ENCODE data around the gene CTNNA2. TPM values are rescaled to one million over a fixed set of nuclear protein-coding genes. Genes with fewer than 3 reads are reported as not detected.

The CTNNA2 gene
- total RNA-seq, 1 experiment from 2014 or later, result not detected

- no peak for DNase-seq (ENCODE audit: extremely low read depth, low read depth)
Observed at GRCh38 chr2:80340022-80340421, 827.2 kb downstream of the CTNNA2 start.

GRCh38 chr2:80348078-80348477 lies 835.2 kb downstream of the CTNNA2 start:
- no peak for DNase-seq (ENCODE audit: extremely low read depth, low read depth)

GRCh38 chr2:80348953-80349352 lies 836.1 kb downstream of the CTNNA2 start:
- DNase-seq (ENCODE audit: extremely low read depth, low read depth), result no peak

- DNase-seq (ENCODE audit: extremely low read depth, low read depth), result no peak
Observed at GRCh38 chr2:80351231-80351630, 838.4 kb downstream of the CTNNA2 start.

- DNase-seq (ENCODE audit: extremely low read depth, low read depth), result no peak
Observed at GRCh38 chr2:80354858-80355257, 842.0 kb downstream of the CTNNA2 start.

GRCh38 chr2:80361904-80362303 lies 849.1 kb downstream of the CTNNA2 start:
- no peak for DNase-seq (ENCODE audit: extremely low read depth, low read depth)

- DNase-seq (ENCODE audit: extremely low read depth, low read depth), result no peak
Observed at GRCh38 chr2:80363330-80363729, 850.5 kb downstream of the CTNNA2 start.

- no peak for DNase-seq (ENCODE audit: extremely low read depth, low read depth)
Observed at GRCh38 chr2:80363791-80364349, 851.0 kb downstream of the CTNNA2 start.

- DNase-seq (ENCODE audit: extremely low read depth, low read depth), result no peak
Observed at GRCh38 chr2:80364524-80365212, 851.8 kb downstream of the CTNNA2 start.

- no peak for DNase-seq (ENCODE audit: extremely low read depth, low read depth)
Observed at GRCh38 chr2:80365762-80366161, 852.9 kb downstream of the CTNNA2 start.

- no peak for DNase-seq (ENCODE audit: extremely low read depth, low read depth)
Observed at GRCh38 chr2:80370375-80371009, 857.6 kb downstream of the CTNNA2 start.

- DNase-seq (ENCODE audit: extremely low read depth, low read depth), result no peak
Observed at GRCh38 chr2:80374105-80374504, 861.3 kb downstream of the CTNNA2 start.

GRCh38 chr2:80377071-80377470 lies 864.2 kb downstream of the CTNNA2 start:
- DNase-seq (ENCODE audit: extremely low read depth, low read depth), result no peak

- no peak for DNase-seq (ENCODE audit: extremely low read depth, low read depth)
Observed at GRCh38 chr2:80380736-80381135, 867.9 kb downstream of the CTNNA2 start.

- no peak for DNase-seq (ENCODE audit: extremely low read depth, low read depth)
Observed at GRCh38 chr2:80381666-80382065, 868.8 kb downstream of the CTNNA2 start.

GRCh38 chr2:80392441-80392840 lies 879.6 kb downstream of the CTNNA2 start:
- DNase-seq (ENCODE audit: extremely low read depth, low read depth), result no peak

- DNase-seq (ENCODE audit: extremely low read depth, low read depth), result no peak
Observed at GRCh38 chr2:80393991-80394390, 881.1 kb downstream of the CTNNA2 start.

- DNase-seq (ENCODE audit: extremely low read depth, low read depth), result no peak
Observed at GRCh38 chr2:80395251-80395650, 882.4 kb downstream of the CTNNA2 start.

GRCh38 chr2:80396276-80396675 lies 883.4 kb downstream of the CTNNA2 start:
- no peak for DNase-seq (ENCODE audit: extremely low read depth, low read depth)

- DNase-seq (ENCODE audit: extremely low read depth, low read depth), result no peak
Observed at GRCh38 chr2:80403081-80403480, 890.2 kb downstream of the CTNNA2 start.

- no peak for DNase-seq (ENCODE audit: extremely low read depth, low read depth)
Observed at GRCh38 chr2:80407377-80407776, 894.5 kb downstream of the CTNNA2 start.

- DNase-seq (ENCODE audit: extremely low read depth, low read depth), result no peak
Observed at GRCh38 chr2:80410346-80410745, 897.5 kb downstream of the CTNNA2 start.

Data from NCI-H460 (cell line).